H1 (cell line): ENCODE measurements around the gene CAMK2B. TPM values are rescaled to one million over a fixed set of nuclear protein-coding genes. Genes with fewer than 3 reads are reported as not detected.

Source experiments
- CTCF ChIA-PET: fragments of 300-600 bp; sonication (Branson Sonifier 250); formaldehyde crosslinking; loops from one replicate; lab custom pipeline; 2021; ENCODE audit not compliant: partially characterized antibody; lab: Charles Lee
- POLR2A ChIA-PET: fragments of 300-600 bp; sonication (Branson Sonifier 250); formaldehyde crosslinking; loops from one replicate; lab custom pipeline; 2021; ENCODE audit warnings: inconsistent platforms; ENCODE audit not compliant: partially characterized antibody; lab: Charles Lee
- DNase-seq, 2 experiments: peaks; one replicate each; pipeline versions ENCODE4 v3.0.0 to v3.0.0-alpha.2; 2010 to 2022; ENCODE audit warnings: low spot score in 2 of 2, low read depth in 1 of 2, mixed read lengths in 1 of 2
- FAIRE-seq: peaks from 2 replicates; lab custom pipeline; 2011; peaks lifted over from hg19 to GRCh38; lab: Jason Lieb, UNC
- H2AFZ ChIP-seq: 2 replicates; pipeline ENCODE4 v1.8.1; 2012; ENCODE audit warnings: low read length, inconsistent platforms
- H2AK5ac ChIP-seq: 2 replicates; pipeline ENCODE4 v1.6.1; 2013; ENCODE audit warnings: low read depth, low read length
- H2BK120ac ChIP-seq: replicated peaks from 2 replicates; pipeline ENCODE3; 2013; ENCODE audit warnings: low read depth, low read length, inconsistent platforms
- H2BK12ac ChIP-seq: 2 replicates; pipeline ENCODE4 v1.6.1; 2013; ENCODE audit warnings: low read depth, low read length
- H2BK15ac ChIP-seq: 2 replicates; pipeline ENCODE4 v1.6.1; 2013; ENCODE audit warnings: low read length
- H2BK20ac ChIP-seq: 2 replicates; pipeline ENCODE4 v1.6.1; 2013; ENCODE audit warnings: low read length
- H2BK5ac ChIP-seq: 2 replicates; pipeline ENCODE4 v1.6.1; 2013; ENCODE audit warnings: low read depth, low read length
- H3K14ac ChIP-seq: 2 replicates; pipeline ENCODE4 v1.6.1; 2013; ENCODE audit warnings: inconsistent platforms; ENCODE audit not compliant: insufficient read length
- H3K18ac ChIP-seq: 2 replicates; pipeline ENCODE4 v1.6.1; 2013; ENCODE audit warnings: low read length; ENCODE audit errors: extremely low read depth
- H3K23ac ChIP-seq: 2 replicates; pipeline ENCODE4 v1.6.1; 2013; ENCODE audit warnings: inconsistent platforms; ENCODE audit not compliant: insufficient read length
- H3K23me2 ChIP-seq: 2 replicates; pipeline ENCODE4 v1.6.1; 2013; ENCODE audit warnings: low read depth, low read length
- H3K27ac ChIP-seq: 2 replicates; pipeline ENCODE4 v1.6.1; 2011; ENCODE audit warnings: low read depth, low read length, inconsistent platforms
- H3K27me3 ChIP-seq, 4 experiments: replicated peaks in 1 of 4; 1 replicate in 1 of 4; 2 replicates in 3 of 4; pipeline versions ENCODE4 v1.6.1 to v1.8.1; 2011 to 2013; ENCODE audit warnings: low read length in 3 of 4, mild to moderate bottlenecking in 3 of 4, inconsistent platforms in 2 of 4, mixed read lengths in 2 of 4, moderate library complexity in 1 of 4; ENCODE audit not compliant: control insufficient read depth in 3 of 4, insufficient read depth in 3 of 4; ENCODE audit errors: extremely low read depth in 1 of 4
- H3K36me3 ChIP-seq, 4 experiments: 2 replicates each; pipeline versions ENCODE4 v1.6.1 to v1.8.1; 2011 to 2013; ENCODE audit warnings: mild to moderate bottlenecking in 4 of 4, low read length in 3 of 4, moderate library complexity in 2 of 4, control low read depth in 1 of 4, inconsistent platforms in 1 of 4; ENCODE audit not compliant: insufficient read depth in 4 of 4, control insufficient read depth in 2 of 4
- H3K4ac ChIP-seq: replicated peaks from 2 replicates; pipeline ENCODE3; 2013; ENCODE audit warnings: low read length, low read depth, mixed read lengths, inconsistent platforms; ENCODE audit not compliant: insufficient read length
- H3K4me1 ChIP-seq, 4 experiments: replicated peaks in 1 of 4; 1 replicate in 1 of 4; 2 replicates in 3 of 4; pipeline versions ENCODE4 v1.6.1 to v1.8.1; 2011 to 2013; ENCODE audit warnings: low read length in 3 of 4, inconsistent platforms in 2 of 4, mixed read lengths in 1 of 4; ENCODE audit not compliant: insufficient read depth in 4 of 4, control insufficient read depth in 3 of 4
- H3K4me2 ChIP-seq, 2 experiments: 2 replicates each; pipeline versions ENCODE4 v1.6.1 to v1.8.1; 2011 to 2013; ENCODE audit warnings: low read depth in 2 of 2, low read length in 2 of 2, control low read depth in 1 of 2, inconsistent platforms in 1 of 2, mild to moderate bottlenecking in 1 of 2; ENCODE audit not compliant: insufficient read depth in 1 of 2
- H3K4me3 ChIP-seq, 4 experiments: fragments of 200-600, 300-600 bp in 1 of 4; sonication (generic), shearing (Covaris generic), sonication (Bioruptor Twin) in 1 of 4; 2 replicates each; pipeline versions ENCODE4 v1.5.1 to v1.8.1; 2011 to 2016; ENCODE audit warnings: low read length in 4 of 4, low read depth in 3 of 4, control low read depth in 2 of 4, inconsistent platforms in 2 of 4, mild to moderate bottlenecking in 2 of 4, mixed read lengths in 1 of 4, moderate library complexity in 1 of 4; ENCODE audit not compliant: insufficient read depth in 2 of 4; ENCODE audit errors: extremely low read depth in 1 of 4
- H3K56ac ChIP-seq: replicated peaks from 2 replicates; pipeline ENCODE3; 2013; ENCODE audit warnings: low read depth, mild to moderate bottlenecking, mixed read lengths, low read length, inconsistent platforms; ENCODE audit not compliant: insufficient read length
- H3K79me1 ChIP-seq: 2 replicates; pipeline ENCODE4 v1.6.1; 2013; ENCODE audit warnings: low read depth, low read length, control low read depth
- H3K79me2 ChIP-seq, 2 experiments: 2 replicates each; pipeline versions ENCODE4 v1.6.1 to v1.8.1; 2012 to 2013; ENCODE audit warnings: low read length in 2 of 2, mild to moderate bottlenecking in 2 of 2, inconsistent platforms in 1 of 2; ENCODE audit not compliant: insufficient read depth in 2 of 2, control insufficient read depth in 1 of 2
- H3K9ac ChIP-seq, 4 experiments: replicated peaks in 1 of 4; 1 replicate in 1 of 4; 2 replicates in 3 of 4; pipeline versions ENCODE4 v1.6.1 to v1.8.1; 2011 to 2013; ENCODE audit warnings: low read depth in 3 of 4, low read length in 3 of 4, control low read depth in 2 of 4, mild to moderate bottlenecking in 2 of 4, moderate library complexity in 2 of 4, inconsistent platforms in 1 of 4; ENCODE audit errors: extremely low read depth in 1 of 4
- H3K9me3 ChIP-seq, 2 experiments: 2 replicates each; pipeline versions ENCODE4 v1.6.1 to v1.8.1; 2012 to 2013; ENCODE audit warnings: mild to moderate bottlenecking in 2 of 2, moderate library complexity in 2 of 2, control low read depth in 1 of 2, inconsistent platforms in 1 of 2, low read depth in 1 of 2, low read length in 1 of 2, mixed read lengths in 1 of 2; ENCODE audit not compliant: insufficient read depth in 2 of 2
- H4K20me1 ChIP-seq, 2 experiments: replicated peaks in 1 of 2; 2 replicates each; pipeline versions ENCODE3 to v1.8.1; 2011 to 2013; ENCODE audit warnings: inconsistent platforms in 2 of 2, low read length in 2 of 2, mild to moderate bottlenecking in 1 of 2; ENCODE audit not compliant: insufficient read depth in 2 of 2, control insufficient read depth in 1 of 2
- H4K5ac ChIP-seq: 2 replicates; pipeline ENCODE4 v1.6.1; 2013; ENCODE audit warnings: low read length, low read depth, mixed read lengths, inconsistent platforms; ENCODE audit not compliant: insufficient read length
- H4K8ac ChIP-seq: 2 replicates; pipeline ENCODE4 v1.8.0; 2013; ENCODE audit warnings: mild to moderate bottlenecking, moderate library complexity, low read length, inconsistent platforms; ENCODE audit not compliant: insufficient read depth; ENCODE audit errors: extremely low read depth
- H4K91ac ChIP-seq: replicated peaks from 2 replicates; pipeline ENCODE3; 2013; ENCODE audit warnings: low read length, mixed read lengths, inconsistent platforms; ENCODE audit not compliant: insufficient read length
- CEBPB ChIP-seq: IDR thresholded peaks from 2 replicates; pipeline ENCODE4 v1.6.1; 2012; ENCODE audit warnings: low read depth, low read length
- JUN ChIP-seq: IDR thresholded peaks from 2 replicates; pipeline ENCODE4 v1.6.1; 2011; ENCODE audit warnings: low read depth, mild to moderate bottlenecking, improper control_type of control experiment, low read length
- WGBS, 2 experiments: shearing (Covaris generic) in 1 of 2; methylation state at CpG; one replicate each; pipeline versions ENCODE4 v1.1.6 to v1.1.7; 2013 to 2015; ENCODE audit warnings: low lambda C conversion rate in 2 of 2, mixed read lengths in 2 of 2, inconsistent platforms in 1 of 2, low coverage in 1 of 2, missing lambda C conversion rate in 1 of 2; ENCODE audit not compliant: insufficient replicate concordance in 2 of 2, insufficient coverage in 1 of 2, insufficient read length in 1 of 2; ENCODE audit errors: extremely low coverage in 1 of 2, missing lambda C conversion rate in 1 of 2; 5-methylcytosine and 5-hydroxymethylcytosine counted together
- polyA plus RNA-seq, 7 experiments: library from polyadenylated mRNA; depleted of rRNA in 3 of 7; stranded (reverse) in 5 of 7; unstranded in 2 of 7; fragments of >200 nt in 5 of 7; fragments of 200-250 nt in 2 of 7; gene quantifications; 1 replicate in 5 of 7; 2 replicates in 1 of 7; 4 replicates in 1 of 7; pipeline versions ENCODE4 v1.2.1 to v1.2.3, GENCODE V29; 2011 to 2013; ENCODE audit warnings: missing spikeins in 2 of 7, mixed read lengths in 2 of 7
- total RNA-seq: library from RNA; stranded (reverse); fragmentation: NEBNext Ultra II Directional; extraction: Animal tissue kit (Norgen Biotek cat#: 25700); gene quantifications from 2 replicates; pipeline ENCODE4 v1.2.1, GENCODE V29; 2021
- TF ChIP-seq, protein P1 (sequence below), 3 experiments: IDR thresholded peaks; 1 replicate in 2 of 3; 2 replicates in 1 of 3; pipeline versions ENCODE4 v1.5.1 to v1.6.1; 2011; ENCODE audit warnings: low read length in 3 of 3, mild to moderate bottlenecking in 3 of 3, inconsistent platforms in 2 of 3, low read depth in 1 of 3, moderate library complexity in 1 of 3; ENCODE audit not compliant: insufficient read depth in 1 of 3; ENCODE audit errors: control extremely low read depth in 1 of 3

Gene CAMK2B
- total and polyA plus RNA-seq, 2 of the 8 experiments (the other 6 are each of a cell fraction or from before 2014, with no cell fraction given) = 0.05 to 0.15 TPM

DNA sequence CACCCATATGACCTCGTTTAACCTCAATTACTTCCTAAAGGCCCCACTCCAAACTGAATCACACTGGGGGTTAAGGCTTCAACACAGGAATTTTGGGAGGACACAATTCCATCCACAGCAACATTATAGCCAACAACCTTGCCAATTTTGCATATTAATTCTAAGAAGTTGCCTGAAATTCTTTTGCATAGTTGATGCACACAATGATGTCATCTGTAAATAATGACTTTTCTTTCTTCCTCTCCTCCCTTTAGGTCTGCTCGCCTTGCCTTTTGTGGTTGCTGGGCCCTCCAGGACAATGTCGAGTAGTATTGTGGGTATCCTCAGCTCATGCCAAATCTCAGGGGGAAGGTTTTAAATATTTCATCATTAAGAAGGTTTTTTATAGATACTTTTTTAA, 16.0 kb upstream of the CAMK2B start:
- H2BK5ac ChIP-seq = no peak overlapping the region
- no peak overlapping the region for H3K56ac ChIP-seq
- WGBS, 2 experiments = 82% methylated on average over 3 of the region's 3 CpGs; no CpG with 5 or more reads in 1 of the 2 experiments
- H3K23ac ChIP-seq = no peak overlapping the region
- no peak overlapping the region for H3K4me2 ChIP-seq
- no peak for DNase-seq
- no peak overlapping the region for H2BK12ac ChIP-seq
- no peak overlapping the region for H3K27ac ChIP-seq
- H3K79me1 ChIP-seq = no peaks in the 10 kb centered on the region
- no peaks in the 10 kb centered on the region for H4K20me1 ChIP-seq
- no peak overlapping the region for H2BK20ac ChIP-seq
- H3K14ac ChIP-seq = no peak overlapping the region
- no peak overlapping the region for H4K8ac ChIP-seq
- no peaks in the 10 kb centered on the region for H3K79me2 ChIP-seq
- no peak overlapping the region for H3K4ac ChIP-seq
- H3K27me3 ChIP-seq = no peaks in the 10 kb centered on the region
- H3K23me2 ChIP-seq = no peaks in the 10 kb centered on the region
- no peak overlapping the region for H2AFZ ChIP-seq
- H3K4me3 ChIP-seq = no peak overlapping the region
- ChIA-PET CTCF (no interaction called here), POLR2A (no interaction called here)
- no peak overlapping the region for H3K9ac ChIP-seq
- H2AK5ac ChIP-seq = no peak overlapping the region
- FAIRE-seq = no peak
- H3K18ac ChIP-seq = no peak overlapping the region
- no peaks in the 10 kb centered on the region for H3K4me1 ChIP-seq
- H3K36me3 ChIP-seq = no peaks in the 10 kb centered on the region
- H4K91ac ChIP-seq = no peak overlapping the region
- H4K5ac ChIP-seq = no peak overlapping the region
- no peak overlapping the region for H2BK120ac ChIP-seq
- H2BK15ac ChIP-seq = no peak overlapping the region
- peaks cover 5 to 12% of the 10 kb centered on the region in 2 experiments; a peak in 2 of 4 replicates for H3K9me3 ChIP-seq
- TF ChIP-seq, protein P1, sequence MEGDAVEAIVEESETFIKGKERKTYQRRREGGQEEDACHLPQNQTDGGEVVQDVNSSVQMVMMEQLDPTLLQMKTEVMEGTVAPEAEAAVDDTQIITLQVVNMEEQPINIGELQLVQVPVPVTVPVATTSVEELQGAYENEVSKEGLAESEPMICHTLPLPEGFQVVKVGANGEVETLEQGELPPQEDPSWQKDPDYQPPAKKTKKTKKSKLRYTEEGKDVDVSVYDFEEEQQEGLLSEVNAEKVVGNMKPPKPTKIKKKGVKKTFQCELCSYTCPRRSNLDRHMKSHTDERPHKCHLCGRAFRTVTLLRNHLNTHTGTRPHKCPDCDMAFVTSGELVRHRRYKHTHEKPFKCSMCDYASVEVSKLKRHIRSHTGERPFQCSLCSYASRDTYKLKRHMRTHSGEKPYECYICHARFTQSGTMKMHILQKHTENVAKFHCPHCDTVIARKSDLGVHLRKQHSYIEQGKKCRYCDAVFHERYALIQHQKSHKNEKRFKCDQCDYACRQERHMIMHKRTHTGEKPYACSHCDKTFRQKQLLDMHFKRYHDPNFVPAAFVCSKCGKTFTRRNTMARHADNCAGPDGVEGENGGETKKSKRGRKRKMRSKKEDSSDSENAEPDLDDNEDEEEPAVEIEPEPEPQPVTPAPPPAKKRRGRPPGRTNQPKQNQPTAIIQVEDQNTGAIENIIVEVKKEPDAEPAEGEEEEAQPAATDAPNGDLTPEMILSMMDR (IDR thresholded peaks at IDR 0.05; ENCODE audit: control extremely low read depth in 1 of 3, insufficient read depth in 1 of 3, low read depth in 1 of 3, low read length in 3 of 3) = no peak
- no peak for TF ChIP-seq CEBPB
- TF ChIP-seq JUN = no peak
